Measurements from ENCODE around the gene ERN2.

Gene ERN2

GRCh38 chr16:23716484-23716883 is 3.5 kb upstream of the ERN2 start:
- DNase-seq = no peak

- no peak for DNase-seq
These were observed 1.2 kb downstream of the ERN2 start for GRCh38 chr16:23711785-23712184.

GRCh38 chr16:23710504-23710903 is 2.5 kb downstream of the ERN2 start:
- DNase-seq = no peak

- DNase-seq = no peak
These were observed 3.0 kb downstream of the ERN2 start for GRCh38 chr16:23710008-23710407.

GRCh38 chr16:23709536-23709935 is 3.5 kb downstream of the ERN2 start:
- no peak for DNase-seq

- DNase-seq = no peak
These were observed 6.6 kb downstream of the ERN2 start for GRCh38 chr16:23706439-23706838.

GRCh38 chr16:23705517-23705902 is 7.5 kb downstream of the ERN2 start:
- no peak for DNase-seq

GRCh38 chr16:23704772-23705516 is 8.1 kb downstream of the ERN2 start:
- DNase-seq = no peak

- no peak for DNase-seq
These were observed 10.1 kb downstream of the ERN2 start for GRCh38 chr16:23702951-23703350.

GRCh38 chr16:23701045-23701444 is 12.0 kb downstream of the ERN2 start:
- no peak for DNase-seq

GRCh38 chr16:23700509-23700908 is 12.5 kb downstream of the ERN2 start:
- no peak for DNase-seq

GRCh38 chr16:23700093-23700492 is 12.9 kb downstream of the ERN2 start:
- no peak for DNase-seq

GRCh38 chr16:23699100-23699499 is 13.9 kb downstream of the ERN2 start:
- peak; percentile 23 for DNase-seq

GRCh38 chr16:23695756-23696155 is 17.3 kb downstream of the ERN2 start:
- DNase-seq = no peak

GRCh38 chr16:23694644-23695373 is 18.2 kb downstream of the ERN2 start:
- no peak for DNase-seq

- no peak for DNase-seq
These were observed 18.8 kb downstream of the ERN2 start for GRCh38 chr16:23694265-23694643.

- DNase-seq = no peak
These were observed 20.7 kb downstream of the ERN2 start for GRCh38 chr16:23692190-23692837.

- no peak for DNase-seq
These were observed 21.4 kb downstream of the ERN2 start for GRCh38 chr16:23691483-23692189.

- no peak for DNase-seq
These were observed 22.1 kb downstream of the ERN2 start for GRCh38 chr16:23690771-23691482.

GRCh38 chr16:23689442-23690187 is 23.4 kb downstream of the ERN2 start:
- DNase-seq = no peak

GRCh38 chr16:23687034-23687808 is 25.8 kb downstream of the ERN2 start:
- DNase-seq = no peak

Data from CD4-positive, alpha-beta T cell treated with Interleukin-12 subunit alpha and Interleukin-12 subunit beta, for 1 hour (primary cell).